ENCODE results near the gene RBM44.

- TF ChIP-seq POLR2AphosphoS5 (IDR thresholded peaks at IDR 0.05) (no peak), POLR2A (IDR thresholded peaks at IDR 0.05) (no peak), CTCF (IDR thresholded peaks at IDR 0.05 in 8 of 11, conservative IDR thresholded peaks at IDR 0.05 in 3 of 11) (no peak)
Observed at GRCh38 chr2:237806334-237806733, 7.8 kb downstream of the RBM44 start.

All from spleen (tissue), 7 donors.